Hematopoietic multipotent progenitor cell treated with erythropoietin and hydrocortisone succinate and interleukin-3 and kit ligand, for 6 days (in vitro differentiated cells): ENCODE results near the gene CYP4F3.
"Not testable (repeated sequence)": the region's sequence is repeated elsewhere in the genome, so short reads cannot be mapped to it uniquely, and the experiment has no call there.

Experiments used
- DNase-seq: peaks from one replicate; pipeline ENCODE4 v3.0.0-alpha.2; 2015

CYP4F3 gene

GRCh38 chr19:15640294-15640903 is at the start of gene CYP4F3:
Gene CYP4F3 (plus strand): TSS chr19:15640897. CDS start chr19:15641416, 519 bp downstream.
- DNase-seq: peak; percentile 95

GRCh38 chr19:15591796-15592195 is 48.9 kb upstream of the CYP4F3 start:
- no peak for DNase-seq

GRCh38 chr19:15592506-15592905 is 48.2 kb upstream of the CYP4F3 start:
- DNase-seq: not testable (repeated sequence)

- DNase-seq: not testable (repeated sequence)
Observed at GRCh38 chr19:15593766-15594165, 46.9 kb upstream of the CYP4F3 start.

GRCh38 chr19:15595069-15595468 is 45.6 kb upstream of the CYP4F3 start:
- peak; percentile 25 for DNase-seq

- not testable (repeated sequence) for DNase-seq
Observed at GRCh38 chr19:15607978-15608925, 32.4 kb upstream of the CYP4F3 start.

GRCh38 chr19:15609261-15609660 is 31.4 kb upstream of the CYP4F3 start:
- DNase-seq: no peak

GRCh38 chr19:15612342-15612741 is 28.4 kb upstream of the CYP4F3 start:
- no peak for DNase-seq

- no peak for DNase-seq
Observed at GRCh38 chr19:15613338-15613737, 27.4 kb upstream of the CYP4F3 start.

GRCh38 chr19:15614507-15615379 is 26.0 kb upstream of the CYP4F3 start, which contains the start of gene CYP4F8:
Gene CYP4F8 (plus strand): TSS chr19:15615218. CDS start chr19:15615617, 399 bp downstream.
- no peak for DNase-seq

GRCh38 chr19:15615526-15615925 is 25.2 kb upstream of the CYP4F3 start:
- no peak for DNase-seq

GRCh38 chr19:15616183-15616582 is 24.5 kb upstream of the CYP4F3 start:
- DNase-seq: no peak

GRCh38 chr19:15616627-15617270 is 23.9 kb upstream of the CYP4F3 start:
- no peak for DNase-seq

- DNase-seq: no peak
Observed at GRCh38 chr19:15618321-15618720, 22.4 kb upstream of the CYP4F3 start.

- DNase-seq: no peak
Observed at GRCh38 chr19:15621801-15622200, 18.9 kb upstream of the CYP4F3 start.

GRCh38 chr19:15622991-15623390 is 17.7 kb upstream of the CYP4F3 start:
- no peak for DNase-seq

- peak; percentile 43 for DNase-seq
Observed at GRCh38 chr19:15623711-15624318, 16.9 kb upstream of the CYP4F3 start.

- no peak for DNase-seq
Observed at GRCh38 chr19:15628236-15629002, 12.3 kb upstream of the CYP4F3 start.

- peak; percentile 86 for DNase-seq
Observed at GRCh38 chr19:15629003-15629880, 11.5 kb upstream of the CYP4F3 start.

GRCh38 chr19:15631817-15632216 is 8.9 kb upstream of the CYP4F3 start:
- peak; percentile 77 for DNase-seq
